Left kidney (tissue), 8 donors: Measurements from ENCODE around the gene TBC1D3G. TPM values are rescaled to one million over a fixed set of nuclear protein-coding genes. Genes with fewer than 3 reads are reported as not detected.
"Not testable (repeated sequence)": the region's sequence is repeated elsewhere in the genome, so short reads cannot be mapped to it uniquely, and the experiment has no call there.

Source experiments
- DNase-seq: peaks from one replicate; pipeline ENCODE4 v3.0.0-alpha.2; 2013
- long read RNA-seq, 8 donors: transcript quantifications; one replicate each; lab custom pipeline, GENCODE V29; 2026
- polyA plus RNA-seq: library from polyadenylated mRNA; unstranded; fragments of 120-200 nt; gene quantifications from one replicate; pipeline ENCODE4 v1.2.1, GENCODE V29; 2013; ENCODE audit not compliant: insufficient read length

TBC1D3G gene
- not detected for polyA plus RNA-seq
- long read RNA-seq, donor 1: 0 reads
- long read RNA-seq, donor 2: 0 reads
- long read RNA-seq, donor 3: 0 reads
- long read RNA-seq, donor 4: 0 reads
- long read RNA-seq, donor 5: 0 reads
- long read RNA-seq, donor 6: 0 reads
- long read RNA-seq, donor 7: 0 reads
- long read RNA-seq, donor 8: 0 reads

- not testable (repeated sequence) for DNase-seq
Observed at GRCh38 chr17:36323584-36323983, at the start of gene TBC1D3G. TBC1D3G (plus strand) TSS chr17:36323884; CDS start chr17:36325412, 1,528 bp downstream.

DNA sequence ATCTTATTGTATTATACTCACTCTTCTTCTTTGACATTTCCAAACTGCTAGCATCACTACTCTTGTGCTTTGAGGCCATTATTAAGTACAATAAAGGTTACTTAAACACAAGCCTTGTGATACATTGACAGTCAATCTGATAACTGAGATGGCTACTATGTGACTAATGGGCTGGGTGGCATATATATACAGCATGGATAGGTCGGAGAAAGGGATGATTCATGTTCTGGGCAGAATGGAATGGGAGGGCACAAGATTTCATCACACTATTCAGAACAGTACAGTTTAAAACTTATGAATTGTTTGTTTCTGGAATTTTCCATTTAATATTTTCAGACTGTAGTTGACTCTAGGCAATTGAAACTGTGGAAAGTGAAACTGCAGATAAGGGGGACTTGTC, 40.4 kb upstream of the TBC1D3G start:
- not testable (repeated sequence) for DNase-seq

- not testable (repeated sequence) for DNase-seq
Observed at GRCh38 chr17:36284219-36284618, 39.5 kb upstream of the TBC1D3G start.

GRCh38 chr17:36289965-36290612, 33.6 kb upstream of the TBC1D3G start:
- DNase-seq: not testable (repeated sequence)

GRCh38 chr17:36295161-36295560, 28.5 kb upstream of the TBC1D3G start:
- not testable (repeated sequence) for DNase-seq

DNA sequence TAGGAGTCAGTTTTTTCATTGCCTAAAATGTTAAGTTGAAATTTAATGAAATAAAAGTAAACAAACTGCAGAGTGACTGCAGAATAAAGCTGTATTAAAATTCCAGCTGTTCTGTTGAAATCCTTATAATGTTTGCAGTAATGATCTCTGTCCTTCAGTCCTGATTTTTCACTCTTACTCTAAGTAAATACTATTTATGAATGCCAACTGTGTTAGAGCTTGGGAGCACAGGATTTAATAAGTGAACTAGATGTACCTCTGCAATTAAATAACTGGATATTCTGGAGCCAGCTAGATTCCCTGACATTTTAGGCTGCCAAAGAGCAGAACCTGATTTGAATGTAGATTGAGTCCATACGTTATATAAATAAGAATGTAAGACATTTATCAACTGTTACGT, 7.9 kb upstream of the TBC1D3G start:
- not testable (repeated sequence) for DNase-seq

DNA sequence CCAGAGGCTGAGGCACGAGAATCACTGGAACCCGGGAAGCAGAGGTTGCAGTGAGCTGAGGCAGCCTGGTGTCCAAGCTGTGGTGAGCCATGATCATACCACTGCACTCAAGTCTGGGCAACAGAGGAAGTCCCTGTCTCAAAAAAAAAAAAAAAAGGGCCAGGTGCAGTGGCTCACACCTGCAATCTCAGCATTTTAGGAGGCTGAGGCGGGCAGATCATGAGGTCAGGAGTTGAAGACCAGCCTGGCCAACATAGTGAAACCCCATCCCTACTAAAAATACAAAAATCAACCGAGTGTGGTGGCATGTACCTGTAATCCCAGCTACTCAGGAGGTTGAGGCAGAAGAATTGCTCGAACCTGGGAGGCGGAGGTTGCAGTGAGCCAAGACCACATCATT, 38.8 kb downstream of the TBC1D3G start:
- DNase-seq: not testable (repeated sequence)

- not testable (repeated sequence) for DNase-seq
Observed at GRCh38 chr17:36375938-36376337, 52.3 kb downstream of the TBC1D3G start.

Other genes with a start within 250 kb of the TBC1D3G start
- gene CCL3, start 233.7 kb upstream of the TBC1D3G start, polyA plus RNA-seq: 3.9 TPM
- 1.7 TPM for gene CCL4, start 220.1 kb upstream of the TBC1D3G start, polyA plus RNA-seq
- gene TBC1D3B, start 147.2 kb upstream of the TBC1D3G start, polyA plus RNA-seq: 16.2 TPM
- gene CCL3L1, start 127.1 kb upstream of the TBC1D3G start, polyA plus RNA-seq: 0.91 TPM
- 1.4 TPM for gene CCL4L2, start 112.8 kb upstream of the TBC1D3G start, polyA plus RNA-seq
- 0.57 TPM for gene TBC1D3I, start 59.3 kb upstream of the TBC1D3G start, polyA plus RNA-seq
- gene TBC1D3H, start 64.6 kb downstream of the TBC1D3G start, polyA plus RNA-seq: not detected
- 72.3 TPM for gene ZNHIT3, start 162.8 kb downstream of the TBC1D3G start, polyA plus RNA-seq
- 70.1 TPM for gene MYO19, start 211.0 kb downstream of the TBC1D3G start, polyA plus RNA-seq
- gene PIGW, start 211.1 kb downstream of the TBC1D3G start, polyA plus RNA-seq: 17.4 TPM
- gene GGNBP2, start 221.0 kb downstream of the TBC1D3G start, polyA plus RNA-seq: 112 TPM